22Rv1 (cell line): ENCODE results near the gene CLASP2.
A peak's percentile ranks its signal among the peaks of the same experiment; 100 is the strongest.

Source experiments
- H3K27ac ChIP-seq: fragments of 450-650 bp; 2 replicates; pipeline ENCODE4 v1.5.1; 2017
- CTCF ChIP-seq: fragments of 450-650 bp; IDR thresholded peaks from 2 replicates; pipeline ENCODE4 v1.5.1; 2017; ENCODE audit warnings: mild to moderate bottlenecking
- ZFX ChIP-seq: fragments of 450-650 bp; IDR thresholded peaks from 2 replicates; pipeline ENCODE4 v1.6.1; 2017; ENCODE audit warnings: antibody characterized with exemption, borderline replicate concordance

CLASP2 gene

GRCh38 chr3:33579840-33580239 is 138.2 kb downstream of the CLASP2 start:
- H3K27ac ChIP-seq: peak overlapping the region; percentile 45; the same call in 1 of the 2 replicates
- TF ChIP-seq ZFX (no peak), CTCF (no peak)

GRCh38 chr3:33579178-33579510 is 138.9 kb downstream of the CLASP2 start:
- TF ChIP-seq CTCF (no peak), ZFX (no peak)

GRCh38 chr3:33578325-33579177 is 139.5 kb downstream of the CLASP2 start:
- H3K27ac ChIP-seq: peak overlapping the region; percentile 45
- TF ChIP-seq ZFX: no peak
- TF ChIP-seq CTCF: no peak

More at GRCh38 chr3:33579178-33579510, 138.9 kb downstream of the CLASP2 start:
- peak overlapping the region; percentile 45 for H3K27ac ChIP-seq

- H3K27ac ChIP-seq: no peak overlapping the region
- TF ChIP-seq ZFX: no peak
- no peak for TF ChIP-seq CTCF
Observed at GRCh38 chr3:33577588-33577987, 140.5 kb downstream of the CLASP2 start.

GRCh38 chr3:33577173-33577572 is 140.9 kb downstream of the CLASP2 start:
- no peak for TF ChIP-seq ZFX
- TF ChIP-seq CTCF: no peak
- H3K27ac ChIP-seq: no peak overlapping the region

GRCh38 chr3:33575311-33575710 is 142.7 kb downstream of the CLASP2 start:
- no peak overlapping the region for H3K27ac ChIP-seq
- TF ChIP-seq ZFX (no peak), CTCF (no peak)

- H3K27ac ChIP-seq: no peak overlapping the region
- TF ChIP-seq CTCF (no peak), ZFX (no peak)
Observed at GRCh38 chr3:33557829-33558228, 160.2 kb downstream of the CLASP2 start.
